Neural cell (in vitro differentiated cells): ENCODE measurements around the gene CYP8B1. TPM values are rescaled to one million over a fixed set of nuclear protein-coding genes. Genes with fewer than 3 reads are reported as not detected.

ENCODE experiments used
- H2AFZ ChIP-seq: fragments of 200-600, 300-800 bp; sonication (generic), shearing (Covaris generic); 2 replicates; pipeline ENCODE4 v1.6.0; 2014; ENCODE audit warnings: low read depth, mild to moderate bottlenecking, antibody characterized with exemption, low read length, moderate library complexity
- H3F3A ChIP-seq: fragments of 200-600 bp; shearing (Covaris generic); 2 replicates; pipeline ENCODE4 v1.6.1; 2016; ENCODE audit warnings: mild to moderate bottlenecking, moderate library complexity, mixed read lengths, antibody characterized with exemption, low read length; ENCODE audit not compliant: insufficient read depth, poor library complexity, severe bottlenecking
- H3K27ac ChIP-seq: fragments of 200-600, 300-800 bp; sonication (generic), shearing (Covaris generic); 2 replicates; pipeline ENCODE4 v1.5.1; 2014; ENCODE audit warnings: mild to moderate bottlenecking, low read length, moderate library complexity
- H3K27me3 ChIP-seq: fragments of 300-800, 200-600 bp; sonication (generic), shearing (Covaris generic); 2 replicates; pipeline ENCODE4 v1.6.0; 2014; ENCODE audit warnings: mild to moderate bottlenecking, low read depth, low read length, moderate library complexity; ENCODE audit not compliant: insufficient read depth
- H3K36me3 ChIP-seq: fragments of 300-800, 200-600 bp; sonication (generic), shearing (Covaris generic); 2 replicates; pipeline ENCODE4 v1.5.1; 2014; ENCODE audit warnings: mild to moderate bottlenecking, antibody characterized with exemption, low read length, moderate library complexity; ENCODE audit not compliant: insufficient read depth
- H3K4me2 ChIP-seq: fragments of 300-800, 200-600 bp; sonication (generic), shearing (Covaris generic); 2 replicates; pipeline ENCODE4 v1.6.0; 2014; ENCODE audit warnings: mild to moderate bottlenecking, low read length
- H3K4me3 ChIP-seq: fragments of 300-800, 200-600 bp; sonication (generic), shearing (Covaris generic); 2 replicates; pipeline ENCODE4 v1.5.1; 2014; ENCODE audit warnings: mild to moderate bottlenecking, low read length, moderate library complexity
- H3K79me2 ChIP-seq: fragments of 200-600 bp; shearing (Covaris generic); replicated peaks from 2 replicates; pipeline ENCODE4 v1.6.0; 2014; ENCODE audit warnings: mild to moderate bottlenecking, low read length, moderate library complexity; ENCODE audit not compliant: insufficient read depth
- H3K9ac ChIP-seq: fragments of 300-800, 200-600 bp; sonication (generic), shearing (Covaris generic); 2 replicates; pipeline ENCODE4 v1.6.1; 2016; ENCODE audit warnings: mild to moderate bottlenecking, low read length, mixed read lengths
- H3K9me2 ChIP-seq: fragments of 200-600 bp; shearing (Covaris generic); 2 replicates; pipeline ENCODE4 v1.6.1; 2016; ENCODE audit warnings: mild to moderate bottlenecking, low read length, mixed read lengths; ENCODE audit not compliant: insufficient read depth
- H3K9me3 ChIP-seq: fragments of 200-600, 300-800 bp; sonication (generic), shearing (Covaris generic); 2 replicates; pipeline ENCODE4 v1.6.1; 2016; ENCODE audit warnings: mild to moderate bottlenecking, mixed run types, low read length, moderate library complexity, mixed read lengths
- H4K20me1 ChIP-seq: fragments of 200-600 bp; shearing (Covaris generic); 2 replicates; pipeline ENCODE4 v1.6.1; 2016; ENCODE audit warnings: mild to moderate bottlenecking, mixed run types; ENCODE audit not compliant: insufficient read depth
- CTCF ChIP-seq: fragments of 450-650 bp; IDR thresholded peaks from 2 replicates; pipeline ENCODE4 v1.5.1; 2014; ENCODE audit warnings: antibody characterized with exemption, mild to moderate bottlenecking, moderate library complexity; ENCODE audit not compliant: poor library complexity, severe bottlenecking
- EP300 ChIP-seq: fragments of 450-650 bp; conservative IDR thresholded peaks from 2 replicates; pipeline ENCODE4 v1.6.1; 2014; ENCODE audit warnings: antibody characterized with exemption, mild to moderate bottlenecking, moderate library complexity; ENCODE audit not compliant: poor library complexity, severe bottlenecking
- EZH2 ChIP-seq: fragments of 200-600, 300-800 bp; shearing (Covaris generic), sonication (generic); IDR thresholded peaks from 2 replicates; pipeline ENCODE4 v1.6.1; 2014; ENCODE audit warnings: antibody characterized with exemption, low read length, borderline replicate concordance, mild to moderate bottlenecking; ENCODE audit not compliant: insufficient read depth, poor library complexity, severe bottlenecking
- MXI1 ChIP-seq: fragments of 450-650 bp; conservative IDR thresholded peaks from 2 replicates; pipeline ENCODE4 v1.6.1; 2014; ENCODE audit warnings: antibody characterized with exemption, mild to moderate bottlenecking; ENCODE audit not compliant: poor library complexity, severe bottlenecking
- POLR2AphosphoS5 ChIP-seq: IDR thresholded peaks from 2 replicates; pipeline ENCODE4 v1.6.1; 2012
- RAD21 ChIP-seq: fragments of 450-650 bp; conservative IDR thresholded peaks from 2 replicates; pipeline ENCODE4 v1.6.1; 2014; ENCODE audit warnings: antibody characterized with exemption, mild to moderate bottlenecking, moderate library complexity
- REST ChIP-seq: IDR thresholded peaks from 2 replicates; pipeline ENCODE4 v1.6.1; 2012; ENCODE audit warnings: borderline replicate concordance
- SMC3 ChIP-seq: fragments of 450-650 bp; conservative IDR thresholded peaks from 2 replicates; pipeline ENCODE4 v1.6.1; 2014; ENCODE audit warnings: antibody characterized with exemption, mild to moderate bottlenecking, moderate library complexity; ENCODE audit not compliant: poor library complexity
- TAF1 ChIP-seq: IDR thresholded peaks from 2 replicates; pipeline ENCODE4 v1.6.1; 2012; ENCODE audit warnings: low read depth
- polyA plus RNA-seq: library from polyadenylated mRNA; depleted of rRNA; stranded (reverse); fragments of >200 nt; gene quantifications from 2 replicates; pipeline ENCODE4 v1.2.3, GENCODE V29; 2014

The CYP8B1 gene
- polyA plus RNA-seq, 1 donor from 2014 or later: not detected

GRCh38 chr3:42831321-42831713 lies 44.4 kb downstream of the CYP8B1 start:
- Histone ChIP-seq H3K4me3 (no peak overlapping the region), H3K9ac (no peak overlapping the region), H2AFZ (no peak overlapping the region)

More at GRCh38 chr3:42831321-42831713, 44.4 kb downstream of the CYP8B1 start:
- H3K9me3 ChIP-seq: no peaks in the 10 kb centered on the region
- H3K9me2 ChIP-seq: no peaks in the 10 kb centered on the region
- no peaks in the 10 kb centered on the region for H3K27me3 ChIP-seq
- no peak overlapping the region for H3K27ac ChIP-seq
- H3F3A ChIP-seq: no peaks in the 10 kb centered on the region
- H3K36me3 ChIP-seq: no peaks in the 10 kb centered on the region
- TF ChIP-seq REST: no peak
- TF ChIP-seq RAD21: no peak
- TF ChIP-seq MXI1: no peak
- TF ChIP-seq POLR2AphosphoS5: no peak
- TF ChIP-seq EP300: no peak
- no peak for TF ChIP-seq EZH2
- no peak for TF ChIP-seq SMC3
- TF ChIP-seq CTCF: no peak
- no peak for TF ChIP-seq TAF1
- H3K4me2 ChIP-seq: no peak overlapping the region
- no peaks in the 10 kb centered on the region for H4K20me1 ChIP-seq
- H3K79me2 ChIP-seq: no peaks in the 10 kb centered on the region
